Liver (tissue), 2 donors: ENCODE data around the gene SLFN14.
"Not testable (repeated sequence)": the region's sequence is repeated elsewhere in the genome, so short reads cannot be mapped to it uniquely, and the experiment has no call there.

ENCODE experiments used
- YY1 ChIP-seq: IDR thresholded peaks from 2 replicates; pipeline ENCODE4 v1.6.1; 2016; ENCODE audit warnings: antibody characterized with exemption, mild to moderate bottlenecking
- TF ChIP-seq, protein P1 (sequence below): fragments of 150-350 bp; IDR thresholded peaks from 2 replicates; pipeline ENCODE4 v1.5.1; 2017; ENCODE audit warnings: improper control_type of control experiment, low read depth, low read length; ENCODE audit not compliant: missing input control
- donor health status: healthy.

GRCh38 chr17:35535406-35535805 lies 25.2 kb downstream of the SLFN14 start:
- TF ChIP-seq, protein P1, sequence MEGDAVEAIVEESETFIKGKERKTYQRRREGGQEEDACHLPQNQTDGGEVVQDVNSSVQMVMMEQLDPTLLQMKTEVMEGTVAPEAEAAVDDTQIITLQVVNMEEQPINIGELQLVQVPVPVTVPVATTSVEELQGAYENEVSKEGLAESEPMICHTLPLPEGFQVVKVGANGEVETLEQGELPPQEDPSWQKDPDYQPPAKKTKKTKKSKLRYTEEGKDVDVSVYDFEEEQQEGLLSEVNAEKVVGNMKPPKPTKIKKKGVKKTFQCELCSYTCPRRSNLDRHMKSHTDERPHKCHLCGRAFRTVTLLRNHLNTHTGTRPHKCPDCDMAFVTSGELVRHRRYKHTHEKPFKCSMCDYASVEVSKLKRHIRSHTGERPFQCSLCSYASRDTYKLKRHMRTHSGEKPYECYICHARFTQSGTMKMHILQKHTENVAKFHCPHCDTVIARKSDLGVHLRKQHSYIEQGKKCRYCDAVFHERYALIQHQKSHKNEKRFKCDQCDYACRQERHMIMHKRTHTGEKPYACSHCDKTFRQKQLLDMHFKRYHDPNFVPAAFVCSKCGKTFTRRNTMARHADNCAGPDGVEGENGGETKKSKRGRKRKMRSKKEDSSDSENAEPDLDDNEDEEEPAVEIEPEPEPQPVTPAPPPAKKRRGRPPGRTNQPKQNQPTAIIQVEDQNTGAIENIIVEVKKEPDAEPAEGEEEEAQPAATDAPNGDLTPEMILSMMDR: not testable (repeated sequence)
- TF ChIP-seq YY1: not testable (repeated sequence)
